Mesothelial cell of epicardium (in vitro differentiated cells): ENCODE measurements around the gene SMAD6. TPM values are rescaled to one million over a fixed set of nuclear protein-coding genes. Genes with fewer than 3 reads are reported as not detected.

ENCODE experiments used
- DNase-seq, 2 experiments: peaks; one replicate each; pipeline ENCODE4 v3.0.0; 2021; ENCODE audit warnings: low spot score in 2 of 2; ENCODE audit not compliant: unreplicated experiment in 2 of 2
- H3K27ac Mint-ChIP-seq: 2 replicates; pipeline ENCODE4 v1.8.0; 2021; ENCODE audit warnings: mixed read lengths
- H3K27me3 Mint-ChIP-seq: 2 replicates; pipeline ENCODE4 v1.8.0; 2021; ENCODE audit warnings: low read depth, mixed read lengths
- H3K36me3 Mint-ChIP-seq: 2 replicates; pipeline ENCODE4 v1.8.0; 2021; ENCODE audit warnings: mixed read lengths
- H3K4me1 Mint-ChIP-seq: 2 replicates; pipeline ENCODE4 v1.8.0; 2021; ENCODE audit warnings: mixed read lengths
- H3K4me3 Mint-ChIP-seq: 2 replicates; pipeline ENCODE4 v1.8.0; 2021; ENCODE audit warnings: mild to moderate bottlenecking, moderate library complexity, mixed read lengths
- H3K9me3 Mint-ChIP-seq: 2 replicates; pipeline ENCODE4 v1.8.0; 2021; ENCODE audit warnings: mixed read lengths
- CTCF ChIP-seq: fragments of 200-600 bp; sonication (generic); IDR thresholded peaks from one replicate; pipeline ENCODE4 v1.5.0; 2021; ENCODE audit warnings: antibody characterized with exemption; ENCODE audit not compliant: unreplicated experiment
- total RNA-seq: library from RNA; stranded (reverse); gene quantifications from 3 replicates; pipeline ENCODE4 v1.2.1, GENCODE V29; 2021

SMAD6 gene
- total RNA-seq, 1 donor from 2014 or later: 176 TPM

- no peak for DNase-seq
- no peaks in the 10 kb centered on the region for H3K36me3 Mint-ChIP-seq
- H3K27me3 Mint-ChIP-seq: no peaks in the 10 kb centered on the region
- H3K4me3 Mint-ChIP-seq: no peak overlapping the region
- H3K27ac Mint-ChIP-seq: no peak overlapping the region
- H3K4me1 Mint-ChIP-seq: peaks cover 30% of the 10 kb centered on the region
- H3K9me3 Mint-ChIP-seq: peaks cover 4% of the 10 kb centered on the region
- no peak for TF ChIP-seq CTCF
These were observed 120.5 kb downstream of the SMAD6 start for GRCh38 chr15:66822576-66822975.

- DNase-seq: no peak
- H3K27me3 Mint-ChIP-seq: no peaks in the 10 kb centered on the region
These were observed 121.6 kb downstream of the SMAD6 start for GRCh38 chr15:66823601-66824000.

GRCh38 chr15:66824424-66824823 is 122.4 kb downstream of the SMAD6 start:
- Mint-ChIP-seq H3K9me3 (no peaks in the 10 kb centered on the region), H3K36me3 (no peaks in the 10 kb centered on the region), H3K4me1 (peaks cover 39% of the 10 kb centered on the region), H3K27me3 (no peaks in the 10 kb centered on the region), H3K27ac (no peak overlapping the region), H3K4me3 (no peak overlapping the region)
- DNase-seq: no peak
- TF ChIP-seq CTCF: no peak

More at GRCh38 chr15:66823601-66824000, 121.6 kb downstream of the SMAD6 start:
- no peak overlapping the region for H3K4me3 Mint-ChIP-seq
- H3K36me3 Mint-ChIP-seq: no peaks in the 10 kb centered on the region
- H3K4me1 Mint-ChIP-seq: peaks cover 38% of the 10 kb centered on the region
- no peak for TF ChIP-seq CTCF
- no peak overlapping the region for H3K27ac Mint-ChIP-seq
- H3K9me3 Mint-ChIP-seq: peaks cover 4% of the 10 kb centered on the region

GRCh38 chr15:66825139-66825538 is 123.1 kb downstream of the SMAD6 start:
- no peak overlapping the region for H3K4me3 Mint-ChIP-seq
- DNase-seq: no peak
- H3K9me3 Mint-ChIP-seq: no peaks in the 10 kb centered on the region
- peaks cover 43% of the 10 kb centered on the region for H3K4me1 Mint-ChIP-seq
- no peak overlapping the region for H3K27ac Mint-ChIP-seq
- no peak for TF ChIP-seq CTCF
- no peaks in the 10 kb centered on the region for H3K27me3 Mint-ChIP-seq
- no peaks in the 10 kb centered on the region for H3K36me3 Mint-ChIP-seq

GRCh38 chr15:66825731-66826130 is 123.7 kb downstream of the SMAD6 start:
- H3K9me3 Mint-ChIP-seq: no peaks in the 10 kb centered on the region
- no peak for TF ChIP-seq CTCF
- H3K4me1 Mint-ChIP-seq: peaks cover 44% of the 10 kb centered on the region
- H3K27me3 Mint-ChIP-seq: no peaks in the 10 kb centered on the region
- H3K27ac Mint-ChIP-seq: no peak overlapping the region
- no peaks in the 10 kb centered on the region for H3K36me3 Mint-ChIP-seq
- no peak overlapping the region for H3K4me3 Mint-ChIP-seq
- no peak for DNase-seq

- DNase-seq: no peak
- Mint-ChIP-seq H3K27me3 (no peaks in the 10 kb centered on the region), H3K36me3 (no peaks in the 10 kb centered on the region), H3K9me3 (no peaks in the 10 kb centered on the region), H3K4me3 (no peak overlapping the region), H3K27ac (peak overlapping the region; percentile 67), H3K4me1 (peaks cover 49% of the 10 kb centered on the region)
- TF ChIP-seq CTCF: no peak
These were observed 124.5 kb downstream of the SMAD6 start for GRCh38 chr15:66826507-66826906.
